Neutrophil (primary cell): ENCODE results near the gene FLVCR2.

Source experiments
- H3K27ac ChIP-seq: fragments of 200-600 bp; sonication (generic); 2 replicates; pipeline ENCODE4 v1.5.1; 2016; ENCODE audit warnings: mild to moderate bottlenecking, moderate library complexity
- H3K27me3 ChIP-seq: fragments of 200-600 bp; sonication (generic); 2 replicates; pipeline ENCODE4 v1.6.0; 2016; ENCODE audit warnings: mild to moderate bottlenecking
- H3K36me3 ChIP-seq: fragments of 200-600 bp; sonication (generic); 2 replicates; pipeline ENCODE4 v1.5.1; 2017
- H3K4me1 ChIP-seq, 2 experiments: fragments of 200-600 bp in 1 of 2; sonication (generic) in 1 of 2; 1 replicate in 1 of 2; 2 replicates in 1 of 2; pipeline versions ENCODE4 v1.5.1 to v1.6.1; 2013 to 2016; ENCODE audit warnings: low read depth in 1 of 2, low read length in 1 of 2, mild to moderate bottlenecking in 1 of 2, moderate library complexity in 1 of 2; ENCODE audit not compliant: control insufficient read depth in 1 of 2, insufficient read depth in 1 of 2
- H3K4me3 ChIP-seq, 2 experiments: fragments of 200-600 bp in 1 of 2; sonication (generic) in 1 of 2; 1 replicate in 1 of 2; 2 replicates in 1 of 2; pipeline ENCODE4 v1.5.1; 2013 to 2016; ENCODE audit warnings: low read depth in 1 of 2, low read length in 1 of 2, mild to moderate bottlenecking in 1 of 2, moderate library complexity in 1 of 2
- H3K9me3 ChIP-seq: fragments of 200-600 bp; sonication (generic); 2 replicates; pipeline ENCODE4 v1.5.1; 2016
- CTCF ChIP-seq: fragments of 200-600 bp; sonication (generic); IDR thresholded peaks from 2 replicates; pipeline ENCODE4 v1.5.1; 2016; ENCODE audit warnings: antibody characterized with exemption

Gene FLVCR2

GRCh38 chr14:75697386-75697785 lies 119.0 kb downstream of the FLVCR2 start:
- no peaks in the 10 kb centered on the region for H3K9me3 ChIP-seq
- no peaks in the 10 kb centered on the region for H3K4me1 ChIP-seq
- H3K4me3 ChIP-seq = no peak overlapping the region
- peaks cover 7% of the 10 kb centered on the region for H3K36me3 ChIP-seq
- H3K27ac ChIP-seq = no peak overlapping the region
- H3K27me3 ChIP-seq = no peaks in the 10 kb centered on the region
- TF ChIP-seq CTCF = no peak
